Heart left ventricle (tissue), 16 donors: ENCODE measurements around the gene PLEKHD1. TPM values are rescaled to one million over a fixed set of nuclear protein-coding genes. Genes with fewer than 3 reads are reported as not detected.

Experiments
- ATAC-seq, 4 donors: fragments of 200-7000 bp; cut with Tn5 transposase; one replicate each; pipeline ENCODE4 v1.9.1; 2020 to 2022; ENCODE audit warnings: moderate library complexity in 4 of 4, mild to moderate bottlenecking in 3 of 4, moderate number of reproducible peaks in 1 of 4
- DNase-seq, 5 donors: peaks; one replicate each; pipeline ENCODE4 v3.0.0-alpha.2; 2020
- H3K27ac ChIP-seq, 12 donors: fragments of 200-600 bp; sonication (generic) in 4 of 12; one replicate each; pipeline versions ENCODE4 v1.5.0 to v1.8.0; 2016 to 2022; ENCODE audit warnings: mild to moderate bottlenecking in 2 of 12
- H3K27me3 ChIP-seq, 9 donors: fragments of 200-600 bp; sonication (generic) in 2 of 9; one replicate each; pipeline versions ENCODE4 v1.5.1 to v1.8.0; 2016 to 2022; ENCODE audit warnings: mild to moderate bottlenecking in 3 of 9
- H3K36me3 ChIP-seq, 9 donors: fragments of 200-600 bp; sonication (generic) in 2 of 9; one replicate each; pipeline versions ENCODE4 v1.5.0 to v1.8.0; 2018 to 2022; ENCODE audit warnings: mild to moderate bottlenecking in 2 of 9
- H3K4me1 ChIP-seq, 12 donors: fragments of 200-600 bp; sonication (generic) in 4 of 12; one replicate each; pipeline versions ENCODE4 v1.5.0 to v1.8.0; 2016 to 2022; ENCODE audit warnings: mild to moderate bottlenecking in 3 of 12
- H3K4me3 ChIP-seq, 12 donors: fragments of 200-600 bp; sonication (generic) in 4 of 12; one replicate each; pipeline versions ENCODE4 v1.5.0 to v1.8.0; 2017 to 2022; ENCODE audit warnings: mild to moderate bottlenecking in 9 of 12, moderate library complexity in 4 of 12
- H3K9me3 ChIP-seq, 12 donors: fragments of 200-600 bp; sonication (generic) in 4 of 12; one replicate each; pipeline versions ENCODE4 v1.5.0 to v1.8.0; 2016 to 2022; ENCODE audit warnings: mild to moderate bottlenecking in 1 of 12
- CTCF ChIP-seq, 12 donors: fragments of 200-600 bp; sonication (generic) in 4 of 12; IDR thresholded peaks; one replicate each; pipeline versions ENCODE4 v1.5.0 to v1.8.0; 2018 to 2022; ENCODE audit warnings: antibody characterized with exemption in 12 of 12, mild to moderate bottlenecking in 5 of 12
- POLR2A ChIP-seq, 2 donors: fragments of 450-650 bp; IDR thresholded peaks; one replicate each; pipeline ENCODE4 v1.6.1; 2017; ENCODE audit warnings: antibody characterized with exemption in 2 of 2, mild to moderate bottlenecking in 2 of 2, moderate library complexity in 2 of 2
- WGBS, 4 donors: extraction: QIAGEN DNeasy Blood & Tissue Kit in 2 of 4; methylation state at CpG; one replicate each; pipeline versions ENCODE4 v1.1.5 to v1.1.7; 2013 to 2018; 5-methylcytosine and 5-hydroxymethylcytosine counted together
- intact Hi-C, 10 donors: fragments of 100-400 bp; cut with DNase I; formaldehyde crosslinking; loops; one replicate each; pipeline versions ENCODE4 v1.11.1 to v1.14.2; 2022
- polyA plus RNA-seq, 2 donors: library from polyadenylated mRNA; stranded (reverse); fragments of 200-250 nt; gene quantifications; one replicate each; pipeline ENCODE4 v1.2.3, GENCODE V29; 2013
- total RNA-seq, 9 donors: library from RNA; depleted of rRNA in 2 of 9; stranded (reverse); fragments of >200 nt in 2 of 9; fragmentation: NEBNext Ultra II Directional in 3 of 9; extraction: Animal tissue kit (Norgen Biotek cat#: 25700) in 3 of 9; gene quantifications; one replicate each; pipeline versions ENCODE4 v1.1.0 to v1.2.4, GENCODE V29; 2016 to 2023
- donor health status: ischemic (EF 13 %, LVEDD 7.1; RV severe dilation, severe dysfunction).
- donor health status: healthy with polysubstance abuse.
- donor health status: DM: no; HTN: yes; CAD: no.
- donor health status: DM: no; HTN: no; CAD: no.
- donor health status: ischemic (EF 25% LVEDD 6.9; RV normal size, moderate dysfunction).
- donor health status: ischemic (EF 25% LVEDD 5.7; RV mildly dilated, moderate dysfunction).
- donor health status: healthy.
- donor health status: DM: yes; HTN: yes; CAD: no.
- donor health status: ischemic (EF 35%, LVEDD 5.7; RV mildly dilated, moderate dysfunction).
- donor health status: nonischemic (EF 11% LVEDD 7.7; RV severe dilation, severe dysfunction).
- donor health status: DM: yes; HTN: yes; CAD: no.
- donor health status: PGD.
- donor health status: ischemic (EF 29% LVEDD 5.4; RV normal size, mild dysfunction).
- donor health status: nonischemic (EF 23%, LVEDD 6.1; RV moderate dilation, normal function).

Gene PLEKHD1
- total and polyA plus RNA-seq, 11 donors = 0.04 to 0.45 (median 0.12) TPM; not detected in 4

GRCh38 chr14:69500736-69501135, 16.2 kb downstream of the PLEKHD1 start:
- no peaks in the 10 kb centered on the region for H3K36me3 ChIP-seq
- ATAC-seq = peak in 2 of 4 donors; percentile 11 to 21
- no peaks in the 10 kb centered on the region for H3K27me3 ChIP-seq
- H3K27ac ChIP-seq = peak overlapping the region in 5 of 12 donors; percentile 30 to 67 (median 46)
- intact Hi-C loops = no loop called here
- TF ChIP-seq CTCF (IDR thresholded peaks at IDR 0.05) (no peak), POLR2A (IDR thresholded peaks at IDR 0.05) (no peak)
- H3K4me3 ChIP-seq = no peak overlapping the region
- no peaks in the 10 kb centered on the region for H3K9me3 ChIP-seq
- no peak for DNase-seq
- WGBS, 4 donors = 87 to 90% (median 88%) methylated on average over 4 of the region's 4 CpGs; no CpG with 5 or more reads in 1 of the 4 donors
- H3K4me1 ChIP-seq = peaks cover 0 to 13% (median 2%) of the 10 kb centered on the region in 12 donors

- Histone ChIP-seq H3K27ac (peak overlapping the region in 8 of 12 donors; percentile 19 to 67 (median 38)), H3K36me3 (no peaks in the 10 kb centered on the region), H3K9me3 (no peaks in the 10 kb centered on the region), H3K27me3 (no peaks in the 10 kb centered on the region), H3K4me3 (no peak overlapping the region), H3K4me1 (peaks cover 0 to 13% (median 2%) of the 10 kb centered on the region in 12 donors)
- ATAC-seq (peak; percentile 80 to 92 (median 88)), DNase-seq (peak; percentile 55 to 87 (median 69))
- TF ChIP-seq CTCF (IDR thresholded peaks at IDR 0.05) = no peak
- no peak for TF ChIP-seq POLR2A (IDR thresholded peaks at IDR 0.05)
- 29 to 42% (median 30%) methylated on average over 3 to 4 of the region's 4 CpGs for WGBS, 4 donors
- intact Hi-C loops = no loop called here
Observed at GRCh38 chr14:69501423-69501838, 16.9 kb downstream of the PLEKHD1 start.

- Histone ChIP-seq H3K4me1 (peaks cover 0 to 13% (median 2%) of the 10 kb centered on the region in 12 donors), H3K36me3 (no peaks in the 10 kb centered on the region), H3K27ac (no peak overlapping the region), H3K27me3 (no peaks in the 10 kb centered on the region), H3K4me3 (no peak overlapping the region), H3K9me3 (no peaks in the 10 kb centered on the region)
- 86 to 95% (median 91%) methylated on average over 1 of the region's 1 CpG for WGBS, 4 donors
- ATAC-seq (no peak), DNase-seq (no peak)
- intact Hi-C loops = no loop called here
- TF ChIP-seq CTCF (IDR thresholded peaks at IDR 0.05) (no peak), POLR2A (IDR thresholded peaks at IDR 0.05) (no peak)
Observed at GRCh38 chr14:69504775-69505174, 20.2 kb downstream of the PLEKHD1 start.

GRCh38 chr14:69505338-69506240, 21.1 kb downstream of the PLEKHD1 start:
- no peak for TF ChIP-seq CTCF (IDR thresholded peaks at IDR 0.05)
- TF ChIP-seq POLR2A (IDR thresholded peaks at IDR 0.05) = no peak
- peaks cover 0 to 13% (median 2%) of the 10 kb centered on the region in 12 donors for H3K4me1 ChIP-seq
- H3K27me3 ChIP-seq = no peaks in the 10 kb centered on the region
- no peaks in the 10 kb centered on the region for H3K9me3 ChIP-seq
- ATAC-seq = no peak
- intact Hi-C loops = no loop called here
- 78 to 86% (median 80%) methylated on average over 8 of the region's 8 CpGs for WGBS, 4 donors
- no peak for DNase-seq
- no peaks in the 10 kb centered on the region for H3K36me3 ChIP-seq
- H3K27ac ChIP-seq = no peak overlapping the region
- H3K4me3 ChIP-seq = no peak overlapping the region
